Colon (tissue), 2 donors: ENCODE data around the gene CAD.
"Not testable (repeated sequence)": the region's sequence is repeated elsewhere in the genome, so short reads cannot be mapped to it uniquely, and the experiment has no call there.

Source experiments
- FAIRE-seq: peaks from 2 replicates; lab custom pipeline; 2012; peaks lifted over from hg19 to GRCh38; lab: Jason Lieb, UNC
- donor health status: control.
- donor health status: control.

CAD gene

DNA sequence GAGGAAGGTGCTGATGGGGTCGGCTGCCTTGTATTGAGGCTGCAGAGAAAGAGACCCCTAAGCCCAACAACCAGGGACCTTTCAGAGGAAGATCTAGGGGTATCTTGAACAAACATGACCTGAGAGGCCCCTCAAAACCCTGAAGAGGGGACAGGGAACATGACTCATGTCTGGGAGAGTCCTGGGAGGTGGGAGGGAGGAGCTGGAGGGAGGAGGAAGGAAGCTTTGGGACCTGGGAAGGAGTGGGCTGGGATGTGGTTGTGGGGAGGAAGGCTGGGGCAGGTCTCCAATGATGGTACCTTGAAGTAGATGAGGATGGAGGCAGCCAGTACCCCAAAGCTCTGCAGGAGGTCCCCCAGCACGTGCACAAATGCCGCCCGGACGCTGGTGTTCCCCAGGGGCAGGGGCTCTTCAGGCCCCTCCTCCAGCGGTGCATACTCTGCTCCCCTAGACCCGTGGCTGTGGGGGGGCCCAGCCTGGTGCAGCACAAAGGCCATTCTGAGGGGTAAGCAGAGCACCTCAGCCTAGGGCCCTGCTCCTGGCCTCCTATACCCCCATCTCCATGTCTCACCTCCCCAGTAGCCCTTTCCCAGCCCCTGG is 39.8 kb downstream of the CAD start:
- no peak for FAIRE-seq

DNA sequence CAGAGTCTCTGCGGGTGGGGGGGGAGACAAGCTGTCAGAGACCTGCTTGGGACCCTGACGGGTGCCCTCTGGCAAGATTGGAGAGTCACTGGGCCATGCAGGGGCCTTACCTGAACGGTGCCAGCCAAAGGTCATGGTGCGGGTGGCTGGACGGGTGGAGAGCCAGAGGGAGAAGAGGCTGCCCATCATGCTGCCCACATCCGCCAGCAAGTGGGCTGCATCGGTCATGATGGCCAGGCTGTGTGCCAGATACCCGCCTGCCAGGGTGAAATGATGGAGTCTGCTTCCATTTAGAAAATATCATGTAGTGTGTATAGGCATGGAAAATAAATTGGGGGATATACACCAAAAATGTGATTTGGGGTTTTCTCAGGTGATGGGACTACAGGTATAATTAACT is 40.9 kb downstream of the CAD start:
- no peak for FAIRE-seq

DNA sequence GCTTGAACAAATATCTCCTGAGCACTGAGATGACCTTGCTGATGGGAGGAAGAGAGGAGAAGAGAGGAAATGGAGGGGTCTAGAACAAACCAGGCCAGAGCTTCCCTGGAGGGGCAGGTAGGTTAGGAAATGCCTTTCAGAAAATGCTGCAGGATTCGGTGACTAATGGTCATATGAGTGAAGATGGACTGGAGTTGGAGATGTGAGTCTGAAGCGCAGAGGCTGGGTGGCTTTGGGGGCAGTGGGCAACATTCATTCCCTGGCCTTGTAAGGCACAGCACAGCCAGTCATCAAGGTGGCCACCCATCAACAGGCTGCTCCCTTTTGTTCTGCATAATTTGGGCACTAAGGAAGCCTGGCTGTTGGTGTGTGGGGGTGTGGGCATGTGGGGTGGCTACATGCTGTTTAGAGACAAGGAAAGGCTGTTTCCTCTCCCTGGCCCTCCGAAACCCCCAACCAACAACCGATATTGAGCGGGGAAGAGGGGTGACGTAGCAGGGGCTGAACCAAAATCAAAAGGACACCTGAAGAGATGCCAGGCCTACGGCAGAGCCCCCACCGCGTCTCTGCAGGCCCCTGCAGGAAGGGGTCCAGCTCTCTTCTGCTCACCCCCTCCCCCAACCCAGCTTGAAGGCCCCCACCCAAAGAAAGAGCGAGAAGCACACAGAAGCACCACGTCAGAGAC is 44.2 kb downstream of the CAD start:
- FAIRE-seq = no peak

DNA sequence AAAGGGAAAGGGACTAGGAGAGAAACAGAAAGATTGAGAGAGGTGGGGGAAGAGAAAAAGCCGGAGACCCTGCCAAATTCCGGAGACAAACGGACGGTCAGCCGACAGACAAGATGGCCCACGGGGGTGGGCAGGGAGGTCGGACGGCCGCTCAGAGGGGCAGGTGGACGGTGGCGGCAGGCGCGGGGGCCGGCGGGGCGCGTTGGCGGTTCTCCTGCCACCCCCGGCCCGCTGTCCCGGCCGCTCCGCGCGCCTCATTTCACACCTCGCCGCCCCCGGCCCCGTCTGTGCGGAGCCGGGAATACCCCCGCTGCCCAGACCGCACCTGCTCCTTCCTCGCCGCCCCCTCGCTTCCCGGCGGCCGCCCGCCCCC is 44.7 kb downstream of the CAD start:
- FAIRE-seq = no peak

DNA sequence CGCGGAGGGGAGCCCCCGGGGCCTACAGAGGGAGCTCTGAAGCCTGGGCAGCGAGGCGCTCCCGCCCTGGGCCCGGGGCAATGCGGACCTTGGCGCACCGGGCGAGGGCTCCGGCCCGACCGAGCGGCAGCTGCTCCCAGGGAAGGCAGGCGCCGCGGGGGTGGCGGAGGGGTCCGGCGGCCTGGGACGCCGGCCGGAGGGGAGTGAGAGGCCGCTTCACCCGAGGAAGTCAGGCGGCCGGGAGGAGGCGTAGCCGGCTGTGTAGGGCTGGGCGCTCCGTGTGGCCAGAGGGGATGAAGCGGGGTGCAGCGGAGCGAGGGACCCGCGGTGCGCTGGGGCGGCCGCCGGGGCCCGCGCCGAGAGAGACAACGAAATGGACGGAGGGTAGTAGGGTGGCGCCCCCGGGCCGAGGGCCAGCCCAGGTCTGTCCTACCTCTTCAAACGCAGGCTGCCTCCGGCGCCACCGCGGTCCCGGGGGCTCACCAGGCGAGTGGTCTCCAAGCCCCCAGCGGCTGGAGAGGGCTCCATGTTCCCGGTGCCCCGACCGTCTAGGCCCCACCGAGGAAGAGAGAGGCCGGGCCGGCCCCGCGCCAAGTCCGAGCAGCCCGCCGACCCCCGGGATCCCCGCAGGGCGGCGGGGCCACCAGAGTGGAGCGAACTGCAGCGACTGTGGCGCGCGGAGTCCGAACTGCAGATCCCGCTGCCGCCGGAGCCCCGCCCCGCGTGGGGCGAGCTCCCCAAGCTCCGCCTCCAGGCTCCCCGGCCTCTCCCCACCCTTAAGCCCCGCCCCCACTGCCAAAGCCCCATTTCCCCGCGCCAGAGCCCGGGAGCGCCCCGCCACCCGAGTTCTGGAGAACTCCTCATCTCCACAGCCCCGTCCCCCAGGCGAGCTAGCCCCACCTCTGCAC is 45.5 kb downstream of the CAD start, which contains the start of gene SLC30A3:
Gene SLC30A3 (minus strand): TSS at position 669 of the 908 bp plus-strand sequence. CDS start 141 bp downstream, at position 528.
- FAIRE-seq = no peak

DNA sequence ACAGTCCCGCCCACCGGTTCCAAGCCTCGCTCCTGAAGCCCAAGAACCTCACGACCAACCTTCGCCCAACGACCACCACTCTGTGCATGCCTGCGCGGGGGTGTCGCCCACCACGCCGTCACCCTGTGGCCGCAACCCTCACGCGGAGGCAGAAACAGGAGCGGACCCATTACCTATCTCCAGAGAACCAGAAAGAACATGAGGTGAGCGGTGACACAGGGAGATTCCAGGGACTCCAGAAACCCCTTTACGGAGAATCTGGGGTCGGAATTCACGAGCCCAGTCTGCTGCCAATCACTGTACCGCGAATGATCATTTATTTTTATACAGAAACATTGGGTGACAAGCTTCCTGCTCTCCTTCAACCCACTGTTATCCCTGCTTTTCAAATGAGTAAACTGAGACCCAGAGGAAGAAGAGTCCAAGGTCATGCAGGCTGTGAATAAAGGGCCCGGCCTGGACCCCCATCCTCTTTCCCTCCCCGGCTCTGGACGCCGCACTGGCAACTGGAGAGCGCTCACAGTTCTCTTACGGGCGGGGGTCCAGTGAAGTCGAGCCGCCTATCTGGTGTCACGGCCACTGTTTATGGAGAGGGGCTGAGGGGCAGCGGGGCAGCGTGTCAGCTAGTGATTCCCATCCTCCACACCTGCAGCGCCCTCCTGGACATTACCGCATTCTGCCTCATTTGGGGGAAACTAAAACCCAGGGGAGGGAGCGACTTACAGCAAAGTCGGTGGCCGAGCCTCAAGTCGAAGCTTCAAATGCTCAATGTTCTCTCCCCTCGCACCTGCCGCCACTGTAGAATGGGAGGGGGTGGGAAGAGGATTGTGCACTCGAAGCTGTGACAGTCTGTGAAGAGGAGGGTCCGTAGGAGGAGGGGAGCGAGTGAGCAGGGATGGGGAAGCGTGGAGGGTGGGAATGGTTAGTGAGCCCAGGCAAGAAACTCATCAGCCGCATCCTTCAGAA is 46.4 kb downstream of the CAD start:
- FAIRE-seq = no peak

DNA sequence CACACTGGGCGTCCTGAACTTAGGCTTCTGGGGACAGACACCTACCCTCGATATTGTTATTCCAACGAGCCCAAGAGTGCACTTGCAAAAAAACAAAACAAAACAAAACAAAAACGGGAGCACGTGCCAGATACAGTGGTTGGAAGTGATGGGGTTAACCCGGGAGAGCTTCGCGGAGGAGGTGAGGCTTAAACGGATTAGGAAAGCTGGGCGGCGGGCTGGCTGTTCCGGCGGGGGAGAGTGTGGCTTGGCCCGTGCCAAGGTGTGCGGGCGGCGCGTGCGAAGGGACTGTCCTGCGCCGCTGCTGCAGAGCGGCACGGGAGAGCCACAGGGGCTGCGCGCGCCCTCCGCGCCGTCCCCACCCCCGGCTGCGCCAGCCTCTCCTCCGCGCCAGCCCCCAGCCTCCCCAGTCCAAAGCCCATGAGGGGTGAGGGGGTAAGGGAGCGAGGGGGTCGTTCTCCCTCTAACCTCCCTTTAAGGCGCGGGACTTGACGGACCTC is 47.1 kb downstream of the CAD start:
- no peak for FAIRE-seq

DNA sequence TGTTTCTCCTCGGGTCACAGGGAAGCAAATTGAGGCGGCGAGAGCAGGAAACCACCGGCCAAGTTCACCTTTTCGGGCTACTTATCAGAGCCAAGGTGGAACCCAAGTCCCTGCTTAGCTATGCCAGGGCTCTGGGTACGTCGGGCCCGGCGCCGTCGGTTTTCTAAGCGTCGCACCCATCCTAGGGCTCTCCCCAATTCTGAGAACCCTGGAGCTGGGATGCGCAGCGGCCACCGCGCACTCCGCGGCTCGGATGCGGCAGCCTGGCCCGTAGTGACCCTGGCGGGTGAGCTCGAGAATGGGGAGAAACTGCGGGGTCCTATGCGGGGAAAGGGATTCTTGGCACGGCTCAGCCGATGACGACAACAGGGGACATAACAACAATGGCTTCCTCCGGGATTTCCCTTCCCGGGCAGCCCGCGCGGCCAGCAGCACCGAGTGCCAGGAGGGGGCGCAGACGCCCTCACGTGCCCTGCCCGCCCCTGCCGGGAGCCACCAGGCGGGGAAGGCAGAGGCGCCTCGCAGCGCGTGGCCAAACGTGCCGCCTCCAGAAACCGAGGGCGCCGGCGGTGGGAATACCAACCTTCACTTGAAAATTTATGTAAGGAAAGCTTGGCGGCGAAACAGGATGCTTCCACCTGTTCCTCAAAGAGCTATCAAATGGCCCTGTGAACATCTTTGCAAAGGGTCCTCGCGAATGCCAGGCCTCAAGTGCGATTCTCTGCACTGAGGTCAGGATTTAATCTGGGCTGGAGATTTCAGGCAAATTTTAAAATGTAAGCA is 47.8 kb downstream of the CAD start:
- no peak for FAIRE-seq

DNA sequence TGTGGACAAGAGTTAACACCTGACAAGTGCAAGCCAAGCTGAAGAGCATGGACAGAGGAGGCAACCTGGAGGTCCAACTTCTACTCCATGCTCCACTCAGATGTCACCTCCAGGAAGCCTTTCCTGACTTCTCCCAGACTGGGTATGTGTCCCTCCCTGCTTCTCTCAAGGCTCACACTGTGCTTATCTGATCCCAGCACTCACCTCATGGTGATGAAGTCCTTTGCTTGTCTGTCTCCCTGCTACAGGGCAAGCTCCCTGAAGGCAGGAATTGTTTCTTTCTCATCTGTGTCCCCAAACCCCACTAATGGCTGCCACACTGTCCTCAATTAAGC is 48.3 kb downstream of the CAD start:
- FAIRE-seq = no peak

DNA sequence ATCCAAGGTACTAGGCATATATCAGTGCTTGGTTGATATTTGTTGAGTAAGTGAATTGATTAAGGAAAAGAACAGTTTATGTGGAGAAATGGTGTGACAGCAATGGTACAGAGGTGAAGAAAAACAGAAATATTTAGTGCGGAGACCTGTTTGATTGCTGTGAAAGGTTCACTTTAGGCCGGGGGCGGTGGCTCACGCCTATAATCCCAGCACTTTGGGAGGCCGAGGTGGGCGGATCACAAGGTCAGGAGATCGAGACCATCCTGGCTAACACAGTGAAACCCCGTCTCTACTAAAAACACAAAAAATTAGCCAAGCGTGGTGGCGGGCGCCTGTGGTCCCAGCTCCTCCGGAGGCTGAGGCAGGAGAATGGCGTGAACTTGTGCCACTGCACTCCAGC is 51.1 kb downstream of the CAD start:
- FAIRE-seq = not testable (repeated sequence)

DNA sequence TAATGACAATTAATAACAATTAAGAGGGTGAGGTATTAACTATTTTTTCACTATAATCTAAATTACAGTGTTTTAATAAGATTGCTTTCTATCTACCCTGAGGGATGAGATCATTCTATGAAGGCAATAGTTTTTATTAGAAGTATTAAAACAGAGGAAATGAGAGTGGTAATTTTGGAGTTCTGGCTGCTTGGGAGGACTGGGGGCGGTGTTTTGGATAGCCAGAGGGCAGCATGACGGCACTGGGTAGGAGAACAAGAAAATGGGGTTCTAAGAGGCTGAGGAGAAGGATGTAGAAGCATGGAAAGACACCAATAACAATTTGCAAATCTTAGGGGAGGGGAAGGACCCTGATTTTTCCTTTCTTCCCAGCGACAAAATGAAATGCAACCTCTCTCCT is 53.0 kb downstream of the CAD start:
- no peak for FAIRE-seq

DNA sequence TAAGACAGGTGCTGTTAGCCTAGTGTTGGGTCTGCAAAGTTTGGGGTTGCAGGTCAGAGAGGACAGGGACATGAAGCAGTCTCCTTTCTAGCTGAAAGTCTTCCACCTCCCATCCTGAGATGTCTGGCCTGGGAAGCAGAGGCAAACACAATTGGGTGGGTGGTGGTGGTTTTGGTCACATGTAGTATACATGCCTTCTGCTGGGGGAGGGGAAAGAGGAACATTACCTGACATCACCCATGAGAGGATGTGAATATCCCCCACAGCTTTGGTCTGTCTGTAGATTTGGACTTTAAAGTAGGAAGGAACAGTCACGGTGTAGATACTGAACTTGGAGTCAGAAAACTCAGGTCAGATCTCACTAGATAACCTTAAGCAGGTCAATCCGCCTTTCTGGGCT is 53.5 kb downstream of the CAD start:
- FAIRE-seq = no peak

DNA sequence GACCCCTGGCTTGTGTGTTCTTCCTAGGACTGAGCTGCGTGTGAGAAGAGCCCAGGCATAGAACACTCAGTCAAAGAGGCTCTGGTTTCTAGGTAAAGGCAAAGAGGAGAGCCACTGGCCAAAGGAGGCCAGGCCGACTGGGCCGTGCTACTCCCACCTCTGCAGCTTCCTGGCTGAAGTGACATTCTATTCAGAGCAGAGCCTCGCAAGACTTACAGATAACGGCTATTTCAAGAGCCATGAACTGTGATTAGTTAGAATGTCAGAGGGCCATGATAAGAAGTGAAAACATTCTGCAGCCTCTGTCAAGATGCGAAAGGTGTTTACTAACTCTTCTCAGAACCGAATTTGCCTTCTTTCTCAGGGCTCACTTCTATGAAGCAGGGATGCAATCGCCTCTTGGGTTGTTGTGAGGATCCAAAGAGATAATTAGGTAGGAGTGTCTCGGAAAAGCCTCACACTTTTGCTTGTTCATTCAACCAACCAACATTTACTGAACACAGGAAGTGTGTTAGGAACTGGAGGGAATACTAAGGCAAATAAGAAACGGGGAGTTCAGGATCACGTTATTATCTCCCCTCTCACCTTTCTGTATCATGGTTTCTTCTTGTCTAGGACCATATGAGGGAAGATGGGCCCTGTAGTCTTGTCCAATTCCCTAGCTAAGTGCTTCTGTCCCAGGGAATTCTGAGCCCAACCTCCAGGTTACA is 54.6 kb downstream of the CAD start:
- no peak for FAIRE-seq

DNA sequence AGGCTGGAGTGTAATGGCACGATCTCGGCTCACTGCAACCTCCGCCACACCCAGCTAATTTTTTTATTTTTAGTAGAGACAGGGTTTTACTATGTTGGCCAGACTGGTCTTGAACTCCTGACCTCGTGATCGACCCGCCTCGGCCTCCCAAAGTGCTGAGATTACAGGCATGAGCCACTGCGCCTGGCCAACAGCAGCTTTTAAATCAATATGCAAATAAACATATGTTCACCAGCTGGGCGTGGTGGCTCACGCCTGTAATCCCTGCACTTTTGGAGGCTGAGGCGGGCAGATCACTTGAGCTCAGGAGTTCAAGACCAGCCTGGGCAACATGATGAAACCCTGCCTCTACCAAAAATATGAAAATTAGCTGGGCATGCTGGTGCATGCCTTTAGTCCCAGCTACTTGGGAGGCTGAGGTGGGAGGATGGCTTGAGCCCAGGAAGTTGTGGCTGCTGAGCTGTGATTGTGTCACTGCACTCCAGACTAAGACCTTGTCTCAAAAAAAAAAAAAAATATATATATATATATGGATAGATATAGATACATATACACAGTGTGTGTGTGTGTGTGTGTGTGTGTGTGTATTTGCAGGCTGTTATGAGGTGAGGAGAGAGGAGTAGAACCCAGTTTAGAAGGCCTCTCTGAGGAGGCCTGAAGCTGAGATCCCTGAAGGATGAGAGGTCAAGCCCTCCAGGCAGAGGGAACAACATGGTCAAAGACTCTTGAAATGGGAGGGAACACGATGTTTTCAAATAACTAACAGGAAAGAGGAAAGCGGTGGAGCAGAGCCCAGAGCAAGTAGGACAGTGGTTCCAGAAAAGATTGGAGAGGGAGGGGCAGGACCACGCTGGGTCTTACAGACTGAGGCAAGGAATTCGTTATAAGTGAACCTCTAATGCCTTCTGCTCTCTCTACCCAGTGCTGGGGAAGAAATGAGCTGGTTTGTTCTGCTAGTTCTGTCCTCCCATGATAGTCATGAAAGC is 55.7 kb downstream of the CAD start:
- FAIRE-seq = not testable (repeated sequence)

DNA sequence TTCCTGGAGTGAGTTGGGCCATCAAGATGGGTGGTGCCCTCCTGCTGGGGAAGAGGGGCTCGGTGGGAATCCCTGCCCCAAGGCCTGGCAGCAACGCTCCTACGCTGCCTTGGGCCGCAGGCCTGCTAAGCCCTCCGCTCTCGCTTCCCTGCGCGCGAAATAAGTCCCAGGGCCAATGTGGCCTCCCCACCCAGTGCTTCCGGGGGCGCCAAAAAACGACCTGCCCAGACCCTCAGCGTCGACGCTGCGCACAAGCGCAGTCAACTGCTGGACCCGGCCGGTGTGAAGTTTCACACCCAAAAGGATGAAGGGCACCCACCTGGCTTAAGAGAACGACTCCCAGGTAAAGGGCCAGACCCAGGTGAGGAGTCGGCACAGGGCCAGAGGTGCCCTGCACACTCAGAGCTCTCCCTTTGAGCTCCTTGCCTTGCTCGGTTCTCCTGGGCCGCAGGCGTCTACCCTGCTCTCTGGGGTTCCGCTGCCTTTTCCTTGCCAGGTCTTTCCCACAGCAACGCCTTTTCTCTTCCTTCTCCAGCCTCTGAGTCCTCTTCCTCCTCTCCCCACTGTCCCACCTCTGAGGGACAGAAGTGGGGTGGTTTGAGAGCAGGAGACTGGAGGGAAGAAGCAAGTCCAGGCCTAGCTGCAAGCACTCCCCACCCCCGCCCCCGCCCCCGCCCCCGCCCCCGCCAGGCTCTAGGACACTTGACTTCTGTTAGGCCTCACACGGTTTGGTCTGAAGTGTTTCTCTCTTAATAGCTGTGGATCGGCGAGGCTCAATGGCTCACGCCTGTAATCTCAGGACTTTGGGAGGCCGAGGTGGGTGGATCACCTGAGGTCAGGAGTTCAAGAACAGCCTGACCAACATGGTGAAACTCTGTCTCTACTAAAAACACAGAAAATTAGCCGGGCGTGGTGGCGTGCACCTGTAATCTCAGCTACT is 58.3 kb downstream of the CAD start, which contains the start of gene DNAJC5G:
Gene DNAJC5G (plus strand): TSS at position 223 of the 940 bp plus-strand sequence. CDS start 1,296 bp downstream, outside the sequence.
- no peak for FAIRE-seq

DNA sequence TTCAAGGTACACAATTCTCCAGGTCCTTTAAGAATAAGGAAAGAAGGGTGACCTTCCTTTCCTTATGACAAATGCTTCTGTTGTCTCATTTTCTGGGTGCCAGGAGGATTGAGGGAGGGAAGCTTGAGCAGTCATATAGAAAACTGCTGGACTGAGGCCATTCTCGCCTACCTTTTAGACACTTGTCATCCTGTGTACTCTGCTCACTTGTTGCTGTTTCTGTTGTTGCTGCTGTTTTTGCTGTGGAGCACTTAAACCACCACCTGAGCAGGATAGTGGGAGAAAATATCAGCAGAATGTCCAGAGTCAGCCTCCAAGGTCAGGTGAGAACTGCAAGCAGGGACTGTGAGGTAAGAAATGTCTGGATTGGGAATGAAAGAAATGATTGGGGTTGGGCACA is 60.8 kb downstream of the CAD start:
- no peak for FAIRE-seq

DNA sequence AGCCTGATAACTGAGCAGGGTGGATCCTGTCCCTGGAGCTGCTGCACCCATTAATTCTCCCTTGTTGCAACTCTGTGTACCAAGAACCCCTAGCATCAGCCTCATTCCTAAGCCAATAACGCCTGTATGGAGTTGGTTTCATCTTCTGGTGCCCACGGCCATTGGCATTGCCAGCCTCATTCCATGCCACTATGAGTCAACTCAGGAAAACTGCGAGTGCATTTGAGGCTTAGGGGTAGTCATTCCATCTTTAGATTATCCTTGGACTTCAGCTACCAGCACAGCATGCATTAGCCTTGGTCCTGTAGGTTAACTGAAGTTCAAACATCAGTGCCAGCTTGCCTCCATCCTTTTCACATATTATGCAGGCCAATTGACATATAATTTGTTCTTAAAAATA is 63.7 kb downstream of the CAD start:
- no peak for FAIRE-seq

DNA sequence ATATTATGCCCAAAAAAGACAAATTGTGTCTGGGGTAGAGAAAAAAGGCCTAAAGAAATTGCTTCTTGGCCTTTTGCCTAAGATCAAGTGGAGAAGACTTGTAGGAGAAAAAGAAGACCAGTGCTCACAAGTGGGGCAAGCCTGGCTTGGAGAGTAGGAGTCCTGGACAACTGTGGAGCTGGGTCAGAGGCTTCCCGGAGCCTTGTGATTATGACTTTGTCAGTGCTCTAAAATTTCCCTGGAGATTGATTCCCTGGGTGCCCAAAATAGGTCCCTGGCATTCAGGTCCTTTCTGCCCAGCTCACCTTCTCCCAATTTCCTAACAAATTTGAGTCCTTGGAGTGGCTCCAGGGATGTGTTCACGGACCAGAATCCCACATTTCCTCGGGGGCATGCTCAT is 64.3 kb downstream of the CAD start:
- FAIRE-seq = no peak
